Measurements from ENCODE around the gene ITGB1.
"Not testable (repeated sequence)": the region's sequence is repeated elsewhere in the genome, so short reads cannot be mapped to it uniquely, and the experiment has no call there.

Gene ITGB1

DNA sequence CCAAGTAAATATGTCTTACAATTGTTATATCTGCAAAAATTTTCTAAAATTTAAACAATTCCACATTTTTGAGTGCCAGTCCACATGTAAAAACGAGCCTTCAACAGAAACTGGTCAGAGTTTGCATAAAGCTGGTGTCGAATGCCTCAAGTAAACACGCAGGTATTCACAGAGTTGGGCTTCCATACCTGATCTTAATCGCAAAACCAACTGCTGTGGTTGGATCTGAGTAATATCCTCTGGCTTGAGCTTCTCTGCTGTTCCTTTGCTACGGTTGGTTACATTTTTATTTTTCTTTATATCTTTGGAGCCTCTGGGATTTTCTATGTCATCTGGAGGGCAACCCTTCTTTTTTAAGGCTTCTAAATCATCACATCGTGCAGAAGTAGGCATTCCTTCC, 28.4 kb downstream of the ITGB1 start:
- DNase-seq: no peak

DNA sequence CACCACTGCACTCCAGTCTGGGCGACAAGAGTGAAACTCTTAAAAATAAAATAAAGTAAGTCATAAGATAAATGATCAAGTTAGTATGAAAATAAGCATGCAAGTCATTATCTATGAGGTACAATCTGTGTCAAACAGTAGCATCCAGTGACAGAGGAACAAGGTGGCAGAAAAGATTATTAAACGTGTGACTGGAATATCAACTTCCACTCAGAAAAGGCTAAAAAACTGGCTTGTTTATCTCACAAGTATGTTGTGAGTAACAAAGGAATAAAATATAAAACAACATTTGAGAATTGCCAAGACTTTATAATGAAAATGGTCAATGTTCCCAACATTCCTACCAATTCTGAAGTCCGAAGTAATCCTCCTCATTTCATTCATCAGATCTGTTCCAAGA, 30.3 kb downstream of the ITGB1 start:
- DNase-seq: no peak

DNA sequence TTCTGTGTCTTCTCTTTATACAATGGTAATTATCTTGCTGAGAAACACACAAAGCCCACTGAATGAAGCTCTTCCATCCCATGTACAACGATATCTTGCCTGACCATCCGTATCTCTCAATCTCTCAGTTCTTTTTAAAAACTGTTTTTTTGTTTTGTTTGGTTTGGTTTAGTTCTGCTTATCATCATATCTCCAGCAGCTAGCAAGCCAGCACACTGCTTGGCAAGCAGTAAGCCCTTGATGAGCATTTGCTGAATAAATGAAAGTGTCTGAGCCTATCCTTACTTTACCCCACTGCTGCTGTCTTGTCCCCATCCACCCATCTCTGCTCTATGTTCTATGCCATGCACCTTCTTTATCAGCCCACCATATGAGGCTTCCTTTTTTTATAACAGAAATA, 34.2 kb downstream of the ITGB1 start:
- DNase-seq: no peak

DNA sequence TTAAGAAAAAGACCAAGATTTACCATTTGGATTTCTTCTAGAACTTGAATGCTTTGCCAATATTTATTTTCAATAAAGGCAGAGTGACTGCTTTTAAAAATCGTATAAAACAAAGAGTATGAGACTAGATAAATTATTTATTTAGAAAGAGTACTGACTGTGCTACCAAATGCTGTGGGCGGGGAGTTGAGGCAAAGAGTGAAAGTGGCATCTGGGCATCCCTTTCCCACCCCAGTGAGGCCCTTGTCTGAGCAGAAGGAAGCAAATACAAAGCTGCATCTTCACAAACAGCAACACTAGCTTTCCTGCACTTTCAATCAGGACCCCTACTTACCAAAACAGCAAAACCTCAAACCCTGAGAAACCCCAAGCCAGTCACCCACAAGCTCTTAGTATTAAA, 34.9 kb downstream of the ITGB1 start:
- DNase-seq: no peak

DNA sequence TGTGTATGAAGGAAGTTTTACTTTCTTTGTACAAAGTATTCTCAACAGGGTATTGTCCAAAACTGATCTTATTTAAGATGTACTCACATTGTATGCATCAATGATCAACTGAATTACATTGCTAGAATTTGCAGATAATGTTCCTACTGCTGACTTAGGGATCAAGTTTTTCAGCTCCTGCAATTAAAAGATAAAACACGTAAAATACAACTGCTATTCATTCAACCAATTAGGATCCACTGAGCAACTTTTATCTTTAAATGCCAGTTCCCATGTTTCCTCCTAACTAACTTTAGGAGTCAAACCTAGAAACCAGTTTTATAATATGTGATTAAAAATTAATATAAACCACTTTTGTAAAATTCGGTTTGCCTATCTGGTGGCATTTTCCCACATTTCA, 35.9 kb downstream of the ITGB1 start:
- no peak for DNase-seq

DNA sequence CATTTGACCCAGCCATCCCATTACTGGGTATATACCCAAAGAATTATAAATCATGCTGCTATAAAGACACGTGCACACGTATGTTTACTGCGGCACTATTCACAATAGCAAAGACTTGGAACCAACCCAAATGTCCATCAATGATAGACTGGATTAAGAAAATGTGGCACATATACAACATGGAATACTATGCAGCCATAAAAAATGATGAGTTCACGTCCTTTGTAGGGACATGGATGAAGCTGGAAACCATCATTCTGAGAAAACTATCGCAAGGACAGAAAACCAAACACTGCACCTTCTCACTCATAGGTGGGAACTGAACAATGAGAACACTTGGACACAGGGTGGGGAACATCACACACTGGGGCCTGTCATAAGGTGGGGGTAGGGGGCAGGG, 40.2 kb downstream of the ITGB1 start:
- not testable (repeated sequence) for DNase-seq

DNA sequence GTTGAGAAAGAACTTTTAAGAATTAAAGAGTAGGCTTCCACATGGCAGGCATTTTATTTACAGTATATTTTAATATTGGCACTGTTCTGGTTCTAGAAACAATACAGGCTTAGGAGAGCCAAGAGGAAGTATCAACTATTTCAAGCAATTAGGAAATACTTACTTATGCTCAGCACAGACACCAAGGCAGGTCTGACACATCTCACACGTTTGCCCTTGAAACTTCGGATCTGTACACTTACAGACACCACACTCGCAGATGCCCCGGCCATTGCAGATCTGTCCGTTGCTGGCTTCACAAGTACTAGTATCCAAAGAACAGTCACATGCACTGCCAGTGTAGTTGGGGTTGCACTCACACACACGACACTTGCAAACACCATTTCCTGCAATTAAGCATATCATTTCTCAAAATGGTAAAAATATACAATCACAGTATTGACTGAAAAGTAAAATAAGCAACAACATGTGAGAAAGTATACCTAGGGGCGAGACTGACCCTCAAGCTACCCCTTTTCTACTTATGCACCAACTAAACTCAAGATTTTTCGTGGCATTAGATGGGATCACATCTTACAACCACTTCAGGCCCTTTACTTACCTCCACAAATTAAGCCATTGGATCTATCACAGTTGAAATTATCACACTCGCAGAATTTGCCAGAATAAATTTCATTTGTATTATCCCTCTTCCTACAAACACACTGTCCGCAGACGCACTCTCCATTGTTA, 46.6 kb downstream of the ITGB1 start:
- no peak for DNase-seq

DNA sequence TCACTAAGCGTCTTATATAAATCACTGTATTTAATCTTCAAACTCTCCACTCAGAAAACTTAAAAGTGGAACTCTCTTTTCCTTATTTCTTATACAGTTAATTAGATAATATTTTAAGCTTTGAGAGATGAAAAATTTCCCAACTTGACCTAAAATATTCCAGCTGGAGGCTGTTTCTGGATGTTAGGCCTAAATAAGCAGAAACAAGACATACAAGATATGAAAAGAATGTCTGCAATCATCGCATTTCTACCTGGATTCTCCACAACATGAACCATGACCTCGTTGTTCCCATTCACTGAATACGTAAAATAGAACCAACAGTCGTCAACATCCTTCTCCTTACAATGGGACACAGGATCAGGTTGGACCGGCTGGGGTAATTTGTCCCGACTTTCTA, 48.1 kb downstream of the ITGB1 start:
- DNase-seq: not testable (repeated sequence)

DNA sequence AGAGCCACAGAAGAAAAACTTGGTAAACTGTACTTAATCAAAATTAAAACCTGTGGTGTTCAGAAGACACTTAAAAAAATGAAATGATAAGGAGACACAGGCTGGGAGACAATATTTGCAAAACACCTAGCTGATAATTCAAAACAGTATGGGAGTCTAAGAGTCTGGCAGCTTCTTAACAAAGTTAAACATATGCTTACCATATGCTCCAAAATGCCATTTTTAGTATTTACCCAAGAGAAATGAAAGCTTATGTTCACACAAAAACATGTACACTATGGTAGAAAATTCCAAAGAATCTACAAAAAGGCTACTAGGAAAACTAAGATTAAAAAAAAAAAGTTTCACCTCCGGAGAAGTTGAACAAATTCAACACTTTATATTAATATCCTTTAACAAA, 48.6 kb downstream of the ITGB1 start:
- no peak for DNase-seq

DNA sequence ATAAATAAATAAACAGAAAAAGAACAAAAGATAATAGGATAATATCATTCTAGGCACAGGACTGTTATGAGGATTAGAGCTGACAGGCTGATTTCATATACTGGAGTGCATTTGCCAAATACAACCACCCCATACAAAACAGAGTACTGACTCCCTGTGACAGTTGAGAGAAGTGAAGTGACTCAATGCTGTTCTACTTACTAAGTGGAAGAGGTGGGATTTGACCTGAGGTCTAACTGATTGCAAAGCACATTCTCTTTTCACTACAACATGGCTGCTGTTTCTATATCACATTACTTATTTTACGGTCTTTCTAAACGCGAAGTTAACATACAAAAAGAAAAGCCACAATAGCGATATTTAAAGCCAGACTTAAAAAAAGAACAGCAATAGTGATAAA, 51.4 kb downstream of the ITGB1 start:
- DNase-seq: no peak

DNA sequence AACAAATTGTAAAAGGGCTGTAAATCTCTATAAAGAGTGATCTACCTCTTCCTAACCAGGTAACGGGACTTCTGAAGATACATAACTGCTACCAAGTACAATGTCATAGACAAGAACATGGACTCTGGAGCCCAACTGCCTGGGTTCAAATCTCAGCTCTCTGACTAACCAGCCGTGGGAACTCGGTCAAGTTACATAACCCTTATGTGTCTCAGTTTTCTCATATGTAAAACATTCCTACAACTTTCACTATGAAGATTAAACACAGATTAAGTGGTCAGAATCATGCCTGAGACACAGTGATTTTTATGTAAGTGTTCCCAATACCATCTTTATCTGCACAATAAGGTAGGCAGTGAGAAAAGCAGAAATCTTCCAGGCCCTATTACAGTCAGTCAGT, 52.6 kb downstream of the ITGB1 start:
- no peak for DNase-seq

DNA sequence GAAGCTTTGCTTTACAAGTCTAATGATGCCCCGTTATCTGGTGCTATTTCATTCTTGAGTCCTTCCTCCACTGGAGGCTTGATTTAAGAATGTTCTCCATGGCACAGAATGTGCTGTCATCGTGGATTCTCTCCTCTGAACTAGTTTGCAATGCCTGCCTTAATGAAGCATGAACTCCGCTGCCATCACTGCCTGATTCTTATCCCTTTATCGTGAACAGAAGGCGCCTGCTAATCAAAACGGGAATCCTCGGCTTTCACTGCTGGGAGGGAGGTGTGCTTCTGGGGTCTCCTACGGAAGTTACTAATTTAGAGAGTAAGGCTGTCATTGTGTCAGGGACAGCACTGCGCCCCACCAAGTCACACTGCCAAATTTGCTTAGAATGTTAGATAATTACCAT, 56.2 kb downstream of the ITGB1 start:
- DNase-seq: no peak

DNA sequence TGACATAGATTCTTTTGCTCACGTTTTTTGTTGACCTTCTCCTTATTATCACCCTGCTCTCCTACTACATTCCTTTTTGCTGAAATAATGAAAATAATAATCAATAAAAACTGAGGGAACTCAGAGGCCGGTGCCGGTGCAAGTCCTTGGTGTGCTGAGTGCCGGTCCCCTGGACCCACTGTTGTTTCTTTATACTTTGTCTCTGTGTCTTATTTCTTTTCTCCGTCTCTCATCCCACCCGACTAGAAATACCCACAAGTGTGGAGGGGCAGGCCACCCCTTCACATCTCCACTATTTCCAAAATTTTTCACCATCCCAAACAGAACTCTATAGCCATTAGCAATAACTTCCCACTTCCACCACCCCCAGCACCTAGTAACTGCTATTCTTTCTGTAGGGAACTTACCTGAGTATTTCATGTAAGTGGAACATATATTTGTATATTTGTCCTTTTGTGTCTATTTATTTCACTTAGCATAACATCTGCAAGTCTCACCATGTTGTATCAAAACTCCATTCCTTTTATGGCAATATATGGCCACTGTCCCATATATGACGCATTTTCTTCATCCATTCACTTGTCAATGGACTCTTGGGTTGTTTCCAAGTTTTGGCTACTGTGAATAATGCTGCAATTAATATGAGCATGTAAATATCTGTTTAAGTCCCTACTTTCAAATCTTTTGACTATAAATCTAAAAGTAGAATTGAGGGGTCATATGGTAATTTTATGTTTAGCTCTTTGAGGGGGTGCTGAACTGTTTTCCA, 62.6 kb downstream of the ITGB1 start:
- DNase-seq: not testable (repeated sequence)

DNA sequence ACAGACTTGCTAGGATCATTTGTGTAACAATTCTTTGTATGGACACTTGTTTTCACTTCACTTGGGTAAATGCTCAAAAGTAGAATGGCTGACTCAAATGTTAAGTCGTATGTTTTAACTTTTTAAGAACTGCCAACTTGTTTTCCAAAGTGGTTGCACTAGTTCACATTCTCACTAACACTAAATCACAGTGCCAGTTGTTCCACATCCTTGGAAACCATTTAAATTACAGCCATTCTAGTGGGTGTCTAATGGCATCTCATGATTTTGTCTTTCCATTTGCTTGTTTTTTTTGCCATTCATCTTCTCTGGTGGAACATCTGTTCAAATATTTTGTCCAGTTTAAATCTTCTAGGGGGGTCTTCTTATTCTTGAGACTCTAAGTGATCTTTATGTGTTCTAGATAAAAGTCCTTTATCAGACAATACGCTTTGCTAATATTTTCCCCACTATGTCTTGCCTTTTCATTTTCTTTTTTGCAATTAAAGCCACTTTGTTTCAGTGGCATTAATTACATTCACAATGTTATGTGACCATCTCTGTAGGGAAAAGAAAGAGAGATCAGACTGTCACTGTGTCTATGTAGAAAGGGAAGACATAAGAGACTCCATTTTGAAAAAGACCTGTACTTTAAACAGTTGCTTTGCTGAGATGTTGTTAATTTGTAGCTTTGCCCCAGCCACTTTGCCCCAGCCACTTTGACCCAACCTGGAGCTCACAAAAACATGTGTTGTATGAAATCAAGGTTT, 63.9 kb downstream of the ITGB1 start:
- DNase-seq: no peak

DNA sequence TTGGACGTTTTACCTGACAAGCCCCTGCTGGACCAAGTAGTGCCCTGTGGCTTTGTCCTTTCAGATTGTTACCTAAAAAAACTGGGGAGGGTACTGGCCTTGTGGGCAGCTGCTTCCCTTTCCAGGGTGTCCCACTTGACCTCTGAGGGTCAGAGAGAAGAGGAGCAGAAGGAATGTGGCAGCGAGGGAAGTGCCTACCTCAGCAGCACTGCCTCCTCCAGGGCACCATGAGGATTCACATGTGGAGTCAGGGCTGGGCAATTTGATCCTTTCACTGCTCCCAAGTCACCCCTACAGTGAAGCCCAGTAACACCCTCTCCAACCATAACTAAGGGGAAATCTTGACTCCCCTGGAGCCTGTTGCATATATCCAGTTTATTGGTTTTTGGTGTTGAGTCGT, 64.6 kb downstream of the ITGB1 start:
- no peak for DNase-seq

DNA sequence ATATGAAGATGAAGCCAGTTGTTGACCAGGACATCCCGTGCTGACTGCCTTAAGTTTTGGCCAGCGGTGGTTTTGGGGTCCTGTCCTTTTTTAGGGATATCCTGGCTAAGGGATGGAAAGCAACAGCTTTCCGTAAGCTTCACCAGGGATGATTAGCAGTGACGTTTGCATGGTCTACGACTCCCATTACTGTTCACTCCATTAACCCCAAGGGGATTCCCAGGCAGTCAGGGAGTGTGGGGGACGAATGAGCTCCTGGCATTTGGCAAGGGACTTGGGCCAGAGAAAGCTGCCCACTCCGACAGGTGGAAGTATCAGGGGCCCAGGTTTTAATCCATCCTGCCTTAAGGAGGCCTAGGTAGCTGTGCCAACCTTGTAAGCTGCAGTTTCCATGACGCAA, 66.8 kb downstream of the ITGB1 start:
- DNase-seq: no peak

DNA sequence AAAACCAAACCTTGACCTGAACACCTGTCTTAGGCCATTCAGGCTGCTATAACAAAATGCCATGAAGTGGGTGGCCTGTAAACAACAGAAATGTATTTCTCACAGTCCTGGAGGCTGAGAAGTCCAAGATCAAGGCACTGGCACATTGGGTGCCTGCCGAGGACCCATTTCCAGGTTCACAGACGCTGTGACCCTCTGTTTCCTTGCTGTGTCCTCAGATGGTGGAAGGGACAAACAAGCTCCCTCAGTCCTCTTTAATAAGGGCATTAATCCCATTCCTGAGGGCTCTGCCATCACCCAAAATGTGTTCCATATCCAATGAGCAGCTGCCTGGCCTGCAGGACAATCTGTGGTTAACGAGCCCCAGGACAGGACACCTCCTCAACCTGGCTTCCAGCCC, 67.6 kb downstream of the ITGB1 start:
- no peak for DNase-seq

DNA sequence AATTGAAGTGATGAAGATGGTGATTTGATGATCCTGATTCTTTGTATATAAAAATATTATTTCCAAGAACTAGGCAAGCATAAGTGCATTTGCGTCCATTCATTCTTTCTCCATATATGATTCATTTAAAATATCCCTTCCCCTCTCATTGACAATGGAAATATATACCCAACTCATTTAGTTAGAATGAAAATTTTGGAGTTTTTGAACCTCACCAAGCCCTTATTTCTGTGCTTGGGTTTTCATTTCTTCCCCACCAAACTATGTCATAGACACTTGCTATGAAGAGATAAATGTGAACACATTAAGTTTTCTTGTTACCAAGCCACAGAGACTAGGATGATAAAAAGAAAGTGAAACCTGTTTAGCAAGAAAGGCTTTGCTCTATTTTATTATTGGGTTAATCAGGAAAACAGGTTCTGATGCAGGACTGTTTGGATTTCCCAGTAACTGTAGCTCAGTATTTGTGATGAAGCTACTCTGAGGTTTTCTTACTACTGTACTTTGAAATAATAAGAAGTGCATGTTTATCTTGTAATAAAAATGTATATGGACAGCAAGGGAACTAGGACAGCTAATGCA, 68.3 kb downstream of the ITGB1 start:
- no peak for DNase-seq

DNA sequence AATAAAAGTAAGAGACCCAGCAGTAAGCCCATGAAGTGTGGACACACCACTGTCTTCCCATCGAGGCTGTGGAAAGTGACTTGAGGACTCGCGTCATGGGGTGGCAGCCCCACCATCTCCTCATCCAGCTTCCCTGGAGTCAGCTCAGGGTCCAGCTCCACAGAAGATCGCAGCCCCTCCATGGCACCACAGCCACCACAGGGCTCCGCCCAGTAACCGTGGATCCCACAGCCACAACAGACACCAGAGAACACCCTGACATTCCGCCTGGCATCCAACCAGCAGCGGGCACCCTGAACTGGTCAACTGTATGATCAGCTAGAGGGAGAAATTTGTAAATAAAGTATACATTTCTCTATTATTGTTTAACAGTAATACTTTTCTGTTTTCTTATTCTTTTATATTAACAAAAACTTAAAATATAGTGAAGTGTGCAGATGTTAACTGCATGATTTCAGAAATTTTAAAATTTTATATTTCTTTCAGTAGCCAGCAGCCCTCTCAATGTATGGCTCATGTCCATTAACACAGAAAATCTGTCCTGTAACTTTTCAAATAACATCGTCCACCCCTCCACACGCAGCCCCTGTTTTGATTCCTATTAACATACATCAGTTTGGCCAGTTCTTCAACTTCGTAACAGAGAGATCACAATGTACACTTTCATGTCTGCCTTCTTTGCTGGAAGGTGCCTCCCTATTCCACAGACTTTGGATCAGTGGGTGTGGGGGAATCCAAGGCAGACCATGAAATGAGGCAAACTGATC, 69.7 kb downstream of the ITGB1 start:
- DNase-seq: no peak

DNA sequence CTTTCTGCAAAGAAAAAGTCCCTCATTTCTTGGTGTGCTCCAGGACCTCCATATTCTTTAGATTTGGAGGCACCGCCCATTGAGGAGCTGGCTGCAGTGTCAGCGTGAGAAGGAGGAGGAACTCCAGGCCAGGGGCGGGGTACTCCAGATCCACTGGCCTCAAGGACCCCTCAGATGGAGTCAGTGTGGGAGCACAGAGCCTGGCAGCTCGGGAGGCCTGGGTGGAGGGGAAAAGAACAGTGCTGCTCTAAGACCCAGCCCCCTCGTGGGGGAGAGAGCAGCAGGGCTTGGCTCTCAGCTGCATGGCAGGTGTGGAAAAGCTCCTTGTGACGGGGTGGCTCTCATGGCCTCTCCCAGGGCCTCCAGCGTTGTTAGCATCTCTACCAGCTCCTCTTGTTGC, 70.5 kb downstream of the ITGB1 start:
- no peak for DNase-seq

DNA sequence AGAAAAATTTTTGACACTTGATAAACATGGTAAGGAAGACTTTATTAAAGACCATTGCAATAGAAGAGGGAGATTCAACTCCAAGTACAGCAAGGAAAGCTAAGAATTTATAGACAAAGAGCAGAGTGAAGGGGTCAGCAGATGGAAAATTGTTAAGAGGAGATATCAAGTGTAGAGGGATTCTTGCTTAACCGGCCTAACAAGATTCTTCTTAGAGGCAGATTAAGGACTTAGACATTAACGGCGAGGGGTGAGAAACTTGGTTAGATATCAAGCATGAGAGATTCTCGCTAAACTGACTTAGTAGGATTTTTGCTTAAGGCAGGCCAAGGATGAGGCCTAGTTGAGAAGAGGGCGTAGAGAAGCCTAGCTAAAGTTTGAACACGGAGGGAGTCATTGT, 76.0 kb downstream of the ITGB1 start:
- DNase-seq: no peak

DNA sequence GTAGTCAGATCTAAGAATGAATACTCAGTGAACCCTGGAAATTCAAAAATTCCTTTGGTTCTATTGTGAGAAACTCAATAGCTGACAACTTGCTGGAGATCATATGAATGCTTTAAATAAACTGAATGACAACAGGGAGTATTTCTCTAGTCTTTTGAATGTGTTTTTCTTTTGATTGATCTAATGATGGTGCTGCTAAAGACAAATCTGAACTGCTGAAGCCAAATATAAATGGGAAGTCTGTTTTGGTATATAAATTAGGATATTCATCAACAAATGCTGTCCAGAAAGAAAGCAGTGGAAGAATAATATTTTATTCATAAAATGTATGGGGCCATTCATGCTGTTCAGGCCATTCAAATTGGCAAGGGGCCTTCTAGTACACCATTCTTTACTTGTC, 79.4 kb downstream of the ITGB1 start:
- no peak for DNase-seq

DNA sequence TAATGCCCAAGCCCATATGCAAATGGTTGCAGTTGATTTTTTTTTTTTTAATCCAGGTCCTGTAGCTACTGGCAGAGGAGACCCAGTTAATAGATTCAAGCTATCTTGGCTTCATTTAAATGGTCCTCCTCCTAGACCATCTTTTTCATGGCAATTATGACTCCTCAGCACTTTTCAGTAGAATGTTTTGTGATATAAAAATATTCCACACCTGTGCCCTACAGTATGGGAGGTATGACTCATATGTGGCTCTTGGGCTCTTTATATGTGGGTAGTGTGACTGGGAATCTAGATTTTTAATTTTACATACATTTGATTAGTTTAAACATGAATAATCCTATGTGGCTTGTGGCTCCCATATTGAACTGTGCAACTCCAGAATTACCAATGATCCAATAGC, 80.1 kb downstream of the ITGB1 start:
- no peak for DNase-seq
